Measurements from ENCODE around the gene SCN4A. TPM values are rescaled to one million over a fixed set of nuclear protein-coding genes. Genes with fewer than 3 reads are reported as not detected.

Gene SCN4A
- total RNA-seq, 1 experiment from 2014 or later: not detected

DNA sequence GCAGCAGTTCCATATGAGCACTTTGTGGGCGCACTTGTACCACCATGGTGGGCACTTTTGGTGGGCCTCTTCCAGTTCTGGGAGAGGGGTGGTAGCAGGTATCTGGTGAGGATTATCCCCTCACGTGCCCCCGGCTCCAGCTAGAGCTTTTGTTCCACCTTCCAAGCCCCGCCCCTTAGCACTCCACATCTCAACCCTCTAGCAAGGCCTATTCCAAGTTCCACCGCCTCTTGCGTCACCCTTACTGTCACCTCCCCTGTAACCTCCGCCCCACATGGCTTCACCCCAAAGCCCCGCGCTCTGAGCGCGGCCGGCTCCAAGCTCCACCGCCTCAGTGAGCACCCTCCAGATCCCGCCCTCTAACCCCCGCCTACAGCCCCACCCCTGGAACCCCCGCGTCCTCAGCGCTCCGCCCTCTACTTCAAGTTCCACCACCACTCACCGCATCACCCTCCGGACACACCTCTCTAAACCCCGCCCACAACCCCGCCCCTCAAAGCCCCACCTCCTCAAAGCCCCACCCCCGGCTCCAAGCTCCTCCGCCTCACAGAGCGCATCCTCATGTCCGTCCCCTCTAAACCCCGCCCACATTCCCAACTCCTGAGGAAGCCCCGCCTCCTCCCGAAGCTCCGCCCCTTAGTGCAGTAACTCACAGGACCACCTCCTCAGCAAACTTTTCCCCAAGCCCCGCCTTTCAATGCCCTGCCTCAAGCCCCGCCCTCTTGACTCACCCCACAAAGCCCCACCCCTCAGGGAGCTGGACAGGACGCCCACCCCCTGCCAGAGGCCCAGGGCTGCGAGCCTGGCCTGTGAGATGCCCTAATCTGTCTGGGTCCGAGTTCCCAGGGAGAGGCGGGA is 11.1 kb downstream of the SCN4A start:
- POLR2A ChIA-PET (ENCODE audit: unreplicated experiment): no interaction called here
- intact Hi-C loops (cut with micrococcal nuclease): no loop called here

DNA sequence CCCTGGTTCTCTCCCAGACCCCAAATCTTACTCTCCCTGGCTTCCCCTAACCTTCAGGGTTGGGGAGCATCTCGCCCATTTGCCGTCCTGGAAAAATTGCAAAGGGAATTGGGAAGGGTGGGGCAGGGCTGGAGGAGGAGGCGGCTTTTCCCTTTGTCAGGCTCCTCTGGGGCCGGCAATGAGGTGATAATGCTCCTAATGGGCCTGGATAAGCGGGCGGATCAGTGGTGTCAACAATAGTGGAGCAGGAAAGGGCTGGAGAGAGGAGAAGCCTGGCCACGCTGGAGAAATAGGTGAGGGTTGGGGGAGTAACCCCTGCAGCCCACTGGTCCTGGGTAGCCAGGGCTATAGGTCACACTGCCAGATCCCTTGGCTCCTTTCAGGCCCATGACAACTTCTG is 12.3 kb downstream of the SCN4A start:
- POLR2A ChIA-PET (ENCODE audit: unreplicated experiment): no interaction called here

More for the DNA sequence above, 11.1 kb downstream of the SCN4A start:
- no peaks in the 10 kb centered on the region for H4K20me1 ChIP-seq (ENCODE audit: low read length)
- H3K36me3 ChIP-seq (ENCODE audit: low read depth, low read length): no peaks in the 10 kb centered on the region
- no peak overlapping the region for H2AFZ ChIP-seq (ENCODE audit: low read length)
- no peak overlapping the region for H3K27ac ChIP-seq (ENCODE audit: low read length)
- no peaks in the 10 kb centered on the region for H3K79me2 ChIP-seq (ENCODE audit: low read length)
- no peak overlapping the region for H3K4me2 ChIP-seq (ENCODE audit: low read length)
- H3K4me1 ChIP-seq (ENCODE audit: insufficient read depth, low read length): no peaks in the 10 kb centered on the region
- no peak for TF ChIP-seq EZH2 (IDR thresholded peaks at IDR 0.05; ENCODE audit: low read length, unreplicated experiment)
- TF ChIP-seq, protein P1, sequence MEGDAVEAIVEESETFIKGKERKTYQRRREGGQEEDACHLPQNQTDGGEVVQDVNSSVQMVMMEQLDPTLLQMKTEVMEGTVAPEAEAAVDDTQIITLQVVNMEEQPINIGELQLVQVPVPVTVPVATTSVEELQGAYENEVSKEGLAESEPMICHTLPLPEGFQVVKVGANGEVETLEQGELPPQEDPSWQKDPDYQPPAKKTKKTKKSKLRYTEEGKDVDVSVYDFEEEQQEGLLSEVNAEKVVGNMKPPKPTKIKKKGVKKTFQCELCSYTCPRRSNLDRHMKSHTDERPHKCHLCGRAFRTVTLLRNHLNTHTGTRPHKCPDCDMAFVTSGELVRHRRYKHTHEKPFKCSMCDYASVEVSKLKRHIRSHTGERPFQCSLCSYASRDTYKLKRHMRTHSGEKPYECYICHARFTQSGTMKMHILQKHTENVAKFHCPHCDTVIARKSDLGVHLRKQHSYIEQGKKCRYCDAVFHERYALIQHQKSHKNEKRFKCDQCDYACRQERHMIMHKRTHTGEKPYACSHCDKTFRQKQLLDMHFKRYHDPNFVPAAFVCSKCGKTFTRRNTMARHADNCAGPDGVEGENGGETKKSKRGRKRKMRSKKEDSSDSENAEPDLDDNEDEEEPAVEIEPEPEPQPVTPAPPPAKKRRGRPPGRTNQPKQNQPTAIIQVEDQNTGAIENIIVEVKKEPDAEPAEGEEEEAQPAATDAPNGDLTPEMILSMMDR (conservative IDR thresholded peaks at IDR 0.05; ENCODE audit: low read depth, low read length): no peak
- TF ChIP-seq EZH2phosphoT487 (IDR thresholded peaks at IDR 0.05; ENCODE audit: borderline replicate concordance, low read length): no peak
- no peaks in the 10 kb centered on the region for H3F3A ChIP-seq (ENCODE audit: low read length, unreplicated experiment)
- H3K9ac ChIP-seq (ENCODE audit: low read length): no peak overlapping the region
- no TSS peak for BruUV-seq (replicated peaks)
- CTCF ChIA-PET: no interaction called here
- H3K4me3 ChIP-seq (ENCODE audit: low read length): no peak overlapping the region
- H3K27me3 ChIP-seq (ENCODE audit: low read length): no peaks in the 10 kb centered on the region
- H3K9me2 ChIP-seq (replicated peaks; ENCODE audit: low read length): no peaks in the 10 kb centered on the region
- no peaks in the 10 kb centered on the region for H3K9me3 ChIP-seq (ENCODE audit: low read length)
- ATAC-seq (peak; percentile 33; the same call in 1 of the 2 replicates), DNase-seq (peak; percentile 39)

More for the DNA sequence above, 12.3 kb downstream of the SCN4A start:
- no peak overlapping the region for H3K9ac ChIP-seq (ENCODE audit: low read length)
- no peaks in the 10 kb centered on the region for H3K36me3 ChIP-seq (ENCODE audit: low read depth, low read length)
- H3K4me3 ChIP-seq (ENCODE audit: low read length): no peak overlapping the region
- intact Hi-C loops (cut with micrococcal nuclease): no loop called here
- no peak overlapping the region for H3K4me2 ChIP-seq (ENCODE audit: low read length)
- no peaks in the 10 kb centered on the region for H3K9me3 ChIP-seq (ENCODE audit: low read length)
- H3K4me1 ChIP-seq (ENCODE audit: insufficient read depth, low read length): no peaks in the 10 kb centered on the region
- no peak for ATAC-seq
- TF ChIP-seq, protein P1 (conservative IDR thresholded peaks at IDR 0.05; ENCODE audit: low read depth, low read length): no peak
- no peak for TF ChIP-seq EZH2phosphoT487 (IDR thresholded peaks at IDR 0.05; ENCODE audit: borderline replicate concordance, low read length)
- TF ChIP-seq EZH2 (IDR thresholded peaks at IDR 0.05; ENCODE audit: low read length, unreplicated experiment): no peak
- no peak overlapping the region for H2AFZ ChIP-seq (ENCODE audit: low read length)
- DNase-seq: no peak
- no TSS peak for BruUV-seq (replicated peaks)
- H3K27ac ChIP-seq (ENCODE audit: low read length): no peak overlapping the region
- H3K9me2 ChIP-seq (replicated peaks; ENCODE audit: low read length): no peaks in the 10 kb centered on the region
- CTCF ChIA-PET: no interaction called here
- no peaks in the 10 kb centered on the region for H3F3A ChIP-seq (ENCODE audit: low read length, unreplicated experiment)
- no peaks in the 10 kb centered on the region for H4K20me1 ChIP-seq (ENCODE audit: low read length)
- no peaks in the 10 kb centered on the region for H3K27me3 ChIP-seq (ENCODE audit: low read length)
- no peaks in the 10 kb centered on the region for H3K79me2 ChIP-seq (ENCODE audit: low read length)

Measured in PC-3 (cell line).